ENCODE results near the gene LDHB. TPM values are rescaled to one million over a fixed set of nuclear protein-coding genes. Genes with fewer than 3 reads are reported as not detected.

Gene LDHB
- total RNA-seq, 1 experiment from 2014 or later: 1,454 TPM

- TF ChIP-seq CBX3 (IDR thresholded peaks at IDR 0.05; ENCODE audit: low read depth) (no peak), CTCF (IDR thresholded peaks at IDR 0.05 in 2 of 3, conservative IDR thresholded peaks at IDR 0.05 in 1 of 3; ENCODE audit: borderline replicate concordance in 1 of 3, insufficient read depth in 1 of 3, low read depth in 2 of 3, low read length in 2 of 3) (no peak)
Observed at GRCh38 chr12:21613931-21614330, 43.7 kb downstream of the LDHB start (continued).

GRCh38 chr12:21608196-21608595 is 49.4 kb downstream of the LDHB start:
- Histone ChIP-seq H3K27ac (ENCODE audit: low read depth, low read length) (no peak overlapping the region), H3K27me3 (ENCODE audit: insufficient read depth, low read length) (no peaks in the 10 kb centered on the region), H3K36me3 (ENCODE audit: control insufficient read depth in 1 of 2, insufficient read depth in 2 of 2, low read length in 2 of 2) (no peaks in the 10 kb centered on the region), H3K4me1 (ENCODE audit: control insufficient read depth in 1 of 2, insufficient read depth in 2 of 2, low read length in 2 of 2) (no peaks in the 10 kb centered on the region), H4K20me1 (ENCODE audit: insufficient read depth) (no peaks in the 10 kb centered on the region), H3K9ac (ENCODE audit: low read length) (no peak overlapping the region), H3K9me3 (ENCODE audit: control insufficient read depth in 1 of 2, insufficient read depth in 1 of 2, low read depth in 1 of 2, low read length in 2 of 2) (no peaks in the 10 kb centered on the region), H3K4me2 (ENCODE audit: low read length) (no peak overlapping the region), H2AFZ (ENCODE audit: low read depth, low read length, poor library complexity, severe bottlenecking) (no peak overlapping the region), H3K9me2 (ENCODE audit: insufficient read depth) (no peaks in the 10 kb centered on the region), H3K4me3 (replicated peaks in 1 of 2; ENCODE audit: low read depth in 1 of 2, low read length in 2 of 2) (no peak overlapping the region), H3K79me2 (ENCODE audit: insufficient read depth, low read length) (no peaks in the 10 kb centered on the region)
- DNase-seq (ENCODE audit: low read depth, low spot score) (no peak), ATAC-seq (no peak)
- ChIA-PET POLR2A (no interaction called here), RAD21 (ENCODE audit: low non-redundant PET in 1 of 2, low total read pairs in 2 of 2, uncharacterized antibody in 2 of 2, unreplicated experiment in 2 of 2) (no interaction called here), CTCF (interaction anchor here (1.7 kb wide), 1 partner anchor 72 kb away, joined by 5 read pairs; no protein-coding TSS in a partner anchor)
- intact Hi-C loops (cut with micrococcal nuclease): loop anchor here (10.0 kb wide), 1 partner anchor 387 kb away; no protein-coding TSS in a partner anchor
- BruUV-seq (replicated peaks): no TSS peak
- TF ChIP-seq EZH2 (IDR thresholded peaks at IDR 0.05): no peak
- no peak for TF ChIP-seq ZNF274 (IDR thresholded peaks at IDR 0.05; ENCODE audit: low read depth, low read length)
- TF ChIP-seq CEBPB (IDR thresholded peaks at IDR 0.05; ENCODE audit: low read depth): no peak
- TF ChIP-seq CTCF (IDR thresholded peaks at IDR 0.05 in 2 of 3, conservative IDR thresholded peaks at IDR 0.05 in 1 of 3; ENCODE audit: borderline replicate concordance in 1 of 3, insufficient read depth in 1 of 3, low read depth in 2 of 3, low read length in 2 of 3): no peak
- no peak for TF ChIP-seq ZBTB33 (IDR thresholded peaks at IDR 0.05; ENCODE audit: extremely low read depth, insufficient replicate concordance, low read length)
- TF ChIP-seq ATF3 (IDR thresholded peaks at IDR 0.05): no peak
- TF ChIP-seq EGR1 (IDR thresholded peaks at IDR 0.05; ENCODE audit: low read depth): no peak
- TF ChIP-seq ELF1 (IDR thresholded peaks at IDR 0.05; ENCODE audit: borderline replicate concordance, low read depth): no peak
- TF ChIP-seq CBX3 (IDR thresholded peaks at IDR 0.05; ENCODE audit: low read depth): no peak
- no peak for TF ChIP-seq EZH2phosphoT487 (IDR thresholded peaks at IDR 0.05; ENCODE audit: borderline replicate concordance)
- TF ChIP-seq TCF7L2 (IDR thresholded peaks at IDR 0.05; ENCODE audit: borderline replicate concordance, extremely low read depth, insufficient read depth, insufficient read length): no peak
- TF ChIP-seq REST (IDR thresholded peaks at IDR 0.05; ENCODE audit: low read depth): no peak
- TF ChIP-seq ZFX (IDR thresholded peaks at IDR 0.05): no peak
- TF ChIP-seq SIN3A (IDR thresholded peaks at IDR 0.05; ENCODE audit: low read depth): no peak

All from HCT116 (cell line).